K562 (cell line): ENCODE measurements around the gene SEPTIN12. TPM values are rescaled to one million over a fixed set of nuclear protein-coding genes. Genes with fewer than 3 reads are reported as not detected.

Source experiments
- AFF4 ChIP-seq: sonication (generic); formaldehyde crosslinking; IDR thresholded peaks from 2 replicates; pipeline ENCODE4 v1.8.0; 2023; ENCODE audit warnings: mild to moderate bottlenecking, missing genetic modification reagents
- CBFA2T3 ChIP-seq: fragments of 450-650 bp; IDR thresholded peaks from 2 replicates; pipeline ENCODE4 v1.6.1; 2017
- CREB1 ChIP-seq, 2 experiments: sonication (generic) in 1 of 2; formaldehyde crosslinking in 1 of 2; IDR thresholded peaks; 2 replicates each; pipeline versions ENCODE4 v1.6.1 to v1.8.0; 2012 to 2022; ENCODE audit warnings: inconsistent platforms in 1 of 2, mild to moderate bottlenecking in 1 of 2, missing genetic modification reagents in 1 of 2, moderate library complexity in 1 of 2
- ELF2 ChIP-seq: fragments of 250-450 bp; sonication (Bioruptor Pico); IDR thresholded peaks from 2 replicates; pipeline ENCODE4 v1.5.0; 2021; ENCODE audit warnings: mild to moderate bottlenecking
- MBD2 ChIP-seq: sonication (generic); IDR thresholded peaks from 2 replicates; pipeline ENCODE4 v1.6.1; 2016; ENCODE audit warnings: low read depth, borderline replicate concordance
- NFE2L1 ChIP-seq: fragments of 450-650 bp; IDR thresholded peaks from 2 replicates; pipeline ENCODE4 v1.6.1; 2016; ENCODE audit warnings: missing genetic modification characterization, low read depth, mild to moderate bottlenecking, missing compliant biosample characterization, moderate library complexity, borderline replicate concordance
- PHF8 ChIP-seq: fragments of 200-600 bp; sonication (generic); IDR thresholded peaks from 2 replicates; pipeline ENCODE4 v1.6.1; 2012; ENCODE audit warnings: mixed run types, mild to moderate bottlenecking, inconsistent platforms, low read length, moderate library complexity, borderline replicate concordance
- PKNOX1 ChIP-seq: fragments of 450-650 bp; IDR thresholded peaks from 2 replicates; pipeline ENCODE4 v1.6.1; 2016
- POLR2G ChIP-seq: fragments of 200-400 bp; formaldehyde crosslinking; IDR thresholded peaks from 2 replicates; pipeline ENCODE4 v1.6.1; 2017; ENCODE audit warnings: low read depth, mild to moderate bottlenecking, antibody characterized with exemption, low read length, moderate library complexity
- RAD21 ChIP-seq, 2 experiments: fragments of 250-450 bp in 1 of 2; fragments of 450-650 bp in 1 of 2; sonication (Bioruptor Pico) in 1 of 2; formaldehyde crosslinking in 1 of 2; IDR thresholded peaks in 1 of 2; conservative IDR thresholded peaks in 1 of 2; 2 replicates each; pipeline versions ENCODE4 v1.4.0 to v1.8.0; 2020 to 2022; ENCODE audit warnings: mild to moderate bottlenecking in 2 of 2, moderate library complexity in 1 of 2
- SMAD1 ChIP-seq: fragments of 150-350 bp; IDR thresholded peaks from 2 replicates; pipeline ENCODE4 v1.6.1; 2014; ENCODE audit warnings: low read length, low read depth; ENCODE audit not compliant: partially characterized antibody
- SREBF1 ChIP-seq: fragments of 150-350 bp; IDR thresholded peaks from 2 replicates; pipeline ENCODE4 v1.6.1; 2014; ENCODE audit warnings: antibody characterized with exemption, low read depth, low read length, borderline replicate concordance
- ZFP30 ChIP-seq: fragments of 250-450 bp; sonication (Bioruptor Pico); IDR thresholded peaks from 2 replicates; pipeline ENCODE4 v1.8.0; 2022; ENCODE audit warnings: moderate library complexity, mild to moderate bottlenecking, inconsistent platforms, borderline replicate concordance
- ZNF41 ChIP-seq: fragments of 250-450 bp; sonication (Bioruptor Pico); conservative IDR thresholded peaks from 2 replicates; pipeline ENCODE4 v1.4.0; 2020; ENCODE audit warnings: mild to moderate bottlenecking
- ZNF699 ChIP-seq: fragments of 250-450 bp; sonication (Bioruptor Pico); IDR thresholded peaks from 2 replicates; pipeline ENCODE4 v1.8.0; 2021; ENCODE audit warnings: mild to moderate bottlenecking, moderate library complexity; ENCODE audit not compliant: insufficient replicate concordance
- polyA plus RNA-seq, 8 experiments: library from polyadenylated mRNA; depleted of rRNA in 4 of 8; stranded (reverse) in 5 of 8; unstranded in 3 of 8; fragments of >200 nt; fragmentation: Nextera tagmentation in 2 of 8; fragmentation: Illumina TruSeq in 1 of 8; extraction: Ambion mirVana in 2 of 8; extraction: Trizol in 1 of 8; gene quantifications; 2 replicates each; pipeline versions ENCODE4 v1.2.1 to v1.2.3, GENCODE V29; 2011 to 2014; ENCODE audit warnings: inconsistent platforms in 1 of 8, missing spikeins in 1 of 8
- total RNA-seq, 7 experiments: library from RNA; depleted of rRNA in 6 of 7; stranded (reverse); fragments of >200 nt in 6 of 7; fragmentation: Illumina TruSeq in 2 of 7; extraction: Trizol in 2 of 7; gene quantifications; 2 replicates each; pipeline versions ENCODE4 v1.2.1 to v1.2.3, GENCODE V29; 2011 to 2021; ENCODE audit warnings: low replicate concordance in 1 of 7
- TF ChIP-seq, protein P1 (sequence below): sonication (generic); formaldehyde crosslinking; IDR thresholded peaks from 2 replicates; pipeline ENCODE4 v1.8.0; 2022; ENCODE audit warnings: mild to moderate bottlenecking, low read depth, missing genetic modification reagents
- TF ChIP-seq, protein P2 (sequence below), 2 experiments: IDR thresholded peaks; 2 replicates each; pipeline ENCODE4 v1.6.1; 2011; ENCODE audit warnings: borderline replicate concordance in 1 of 2, control low read depth in 1 of 2, low read depth in 1 of 2, low read length in 1 of 2, mild to moderate bottlenecking in 1 of 2, mixed read lengths in 1 of 2, moderate library complexity in 1 of 2; ENCODE audit not compliant: insufficient read depth in 1 of 2, insufficient read length in 1 of 2, poor library complexity in 1 of 2, severe bottlenecking in 1 of 2; ENCODE audit errors: extremely low read depth in 1 of 2

The SEPTIN12 gene
- total and polyA plus RNA-seq, 9 of the 15 experiments (the other 6 are each of a cell fraction or from before 2014, with no cell fraction given), result not detected

DNA sequence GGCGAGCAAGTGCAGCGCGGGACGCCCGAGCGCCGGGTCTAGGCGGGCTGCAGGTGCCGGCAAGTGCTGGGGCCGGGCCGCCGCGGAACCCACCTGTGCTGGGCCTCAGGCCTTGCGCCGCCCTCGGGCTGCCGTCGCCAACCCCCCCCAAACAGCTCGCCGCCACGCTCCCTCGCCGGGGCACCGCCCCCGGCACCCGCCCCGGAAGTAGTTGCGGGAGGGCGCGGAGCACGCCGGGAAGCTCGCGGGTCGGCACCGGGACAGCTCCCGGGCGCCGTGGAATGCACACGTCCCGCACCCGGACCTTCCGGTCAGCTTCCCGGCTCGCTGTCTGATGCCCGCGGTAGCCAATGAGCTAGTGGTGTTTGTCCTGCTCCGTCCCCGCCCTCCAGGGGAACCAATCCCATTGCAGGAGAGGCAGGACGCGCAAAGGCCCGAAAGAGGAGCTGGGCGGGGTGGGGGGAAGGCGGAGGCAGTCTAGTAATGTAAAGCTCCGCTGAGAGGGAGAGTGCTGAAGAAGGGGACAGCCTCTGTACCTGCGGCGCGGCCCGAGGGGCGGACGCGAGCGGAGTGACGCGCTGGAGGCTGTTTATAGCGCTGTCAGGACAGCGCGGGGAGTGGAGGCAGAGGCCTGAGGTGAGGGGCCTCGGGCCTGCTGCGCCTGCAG lies 53.9 kb downstream of the SEPTIN12 start, which contains the start of the genes ANKS3 and DNAAF8 (continued):
- TF ChIP-seq POLR2G (peak; percentile 82), ZFP30 (CRISPR knock-in tag) (no peak), NFE2L1 (tag) (no peak), CREB1 (IDR thresholded peaks at IDR 0.05) (peak; percentile 16; the same call in 1 of the 2 replicates), CREB1 (CRISPR knock-in tag; IDR thresholded peaks at IDR 0.05) (peak; percentile 83), RAD21 (CRISPR knock-in tag; conservative IDR thresholded peaks at IDR 0.05 in 1 of 2, IDR thresholded peaks at IDR 0.05 in 1 of 2) (no peak), PKNOX1 (peak; percentile 98), MBD2 (peak; percentile 69; the same call in 1 of the 2 replicates), SMAD1 (no peak), PHF8 (peak; percentile 84; the same call in 1 of the 2 replicates), CBFA2T3 (no peak), SREBF1 (0 out of 2 replicates have a peak, but pooled peaks have one; percentile 45), ZNF41 (CRISPR knock-in tag) (no peak), AFF4 (CRISPR knock-in tag) (peak; percentile 61; the same call in 1 of the 2 replicates), ZNF699 (CRISPR knock-in tag) (no peak), ELF2 (peak; percentile 62; the same call in 1 of the 2 replicates)
- TF ChIP-seq, protein P1, sequence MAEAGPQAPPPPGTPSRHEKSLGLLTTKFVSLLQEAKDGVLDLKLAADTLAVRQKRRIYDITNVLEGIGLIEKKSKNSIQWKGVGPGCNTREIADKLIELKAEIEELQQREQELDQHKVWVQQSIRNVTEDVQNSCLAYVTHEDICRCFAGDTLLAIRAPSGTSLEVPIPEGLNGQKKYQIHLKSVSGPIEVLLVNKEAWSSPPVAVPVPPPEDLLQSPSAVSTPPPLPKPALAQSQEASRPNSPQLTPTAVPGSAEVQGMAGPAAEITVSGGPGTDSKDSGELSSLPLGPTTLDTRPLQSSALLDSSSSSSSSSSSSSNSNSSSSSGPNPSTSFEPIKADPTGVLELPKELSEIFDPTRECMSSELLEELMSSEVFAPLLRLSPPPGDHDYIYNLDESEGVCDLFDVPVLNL (CRISPR knock-in tag), result 0 out of 2 replicates have a peak, but pooled peaks have one; percentile 61
- TF ChIP-seq, protein P2, sequence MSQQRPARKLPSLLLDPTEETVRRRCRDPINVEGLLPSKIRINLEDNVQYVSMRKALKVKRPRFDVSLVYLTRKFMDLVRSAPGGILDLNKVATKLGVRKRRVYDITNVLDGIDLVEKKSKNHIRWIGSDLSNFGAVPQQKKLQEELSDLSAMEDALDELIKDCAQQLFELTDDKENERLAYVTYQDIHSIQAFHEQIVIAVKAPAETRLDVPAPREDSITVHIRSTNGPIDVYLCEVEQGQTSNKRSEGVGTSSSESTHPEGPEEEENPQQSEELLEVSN (IDR thresholded peaks at IDR 0.05; ENCODE audit: borderline replicate concordance in 1 of 2, extremely low read depth in 1 of 2, insufficient read depth in 1 of 2, insufficient read length in 1 of 2, low read depth in 1 of 2, low read length in 1 of 2, poor library complexity in 1 of 2, severe bottlenecking in 1 of 2), result peak; percentile 57 to 70
